PC-3 (cell line): ENCODE results near the gene DNAH14. TPM values are rescaled to one million over a fixed set of nuclear protein-coding genes. Genes with fewer than 3 reads are reported as not detected.

ENCODE experiments used
- ATAC-seq: fragments of 200-7000 bp; cut with Tn5 transposase; 2 replicates; pipeline ENCODE4 v1.9.1; 2020; ENCODE audit warnings: mild to moderate bottlenecking, moderate library complexity
- BruUV-seq: library from RNA; stranded (reverse); fragments of 400-500 nt; replicated peaks from 2 replicates; lab custom pipeline; 2021; lab: Mats Ljungman, UMichigan
- CTCF ChIA-PET: fragments of 300-600 bp; sonication (Branson Sonifier 250); formaldehyde crosslinking; loops from one replicate; lab custom pipeline; 2022; ENCODE audit warnings: antibody characterized with exemption; lab: Charles Lee
- POLR2A ChIA-PET: fragments of 300-600 bp; sonication (Branson Sonifier 250); formaldehyde crosslinking; loops from one replicate; lab custom pipeline; 2022; ENCODE audit warnings: antibody characterized with exemption; ENCODE audit not compliant: unreplicated experiment; lab: Charles Lee
- DNase-seq: peaks from one replicate; pipeline ENCODE4 v3.0.0-alpha.2; 2015
- H2AFZ ChIP-seq: fragments of 300-600 bp; sonication (generic); 2 replicates; pipeline ENCODE4 v1.6.0; 2016; ENCODE audit warnings: antibody characterized with exemption, low read length
- H3F3A ChIP-seq: fragments of 300-600 bp; sonication (generic); one replicate; pipeline ENCODE4 v1.6.0; 2017; ENCODE audit warnings: antibody characterized with exemption, low read length, control low read depth, mild to moderate bottlenecking; ENCODE audit not compliant: unreplicated experiment
- H3K27ac ChIP-seq: fragments of 300-600 bp; sonication (generic); 2 replicates; pipeline ENCODE4 v1.5.1; 2016; ENCODE audit warnings: mild to moderate bottlenecking, low read length
- H3K27me3 ChIP-seq: fragments of 300-600 bp; sonication (generic); 2 replicates; pipeline ENCODE4 v1.6.1; 2016; ENCODE audit warnings: low read length, mixed read lengths
- H3K36me3 ChIP-seq: fragments of 300-600 bp; sonication (generic); 2 replicates; pipeline ENCODE4 v1.6.1; 2016; ENCODE audit warnings: low read depth, mixed run types, low read length, mixed read lengths
- H3K4me1 ChIP-seq: fragments of 300-600 bp; sonication (generic); 2 replicates; pipeline ENCODE4 v1.5.1; 2016; ENCODE audit warnings: low read length; ENCODE audit not compliant: insufficient read depth
- H3K4me2 ChIP-seq: fragments of 300-600 bp; sonication (generic); 2 replicates; pipeline ENCODE4 v1.6.0; 2016; ENCODE audit warnings: low read length
- H3K4me3 ChIP-seq: fragments of 300-600 bp; sonication (generic); 2 replicates; pipeline ENCODE4 v1.5.1; 2016; ENCODE audit warnings: mild to moderate bottlenecking, low read length, mixed read lengths
- H3K79me2 ChIP-seq: fragments of 300-600 bp; sonication (generic); 2 replicates; pipeline ENCODE4 v1.6.1; 2017; ENCODE audit warnings: low read length, mixed read lengths
- H3K9ac ChIP-seq: fragments of 300-600 bp; sonication (generic); 2 replicates; pipeline ENCODE4 v1.6.0; 2016; ENCODE audit warnings: mild to moderate bottlenecking, low read length
- H3K9me2 ChIP-seq: fragments of 300-600 bp; sonication (generic); replicated peaks from 2 replicates; pipeline ENCODE4 v1.6.1; 2016; ENCODE audit warnings: mixed run types, low read length, mixed read lengths
- H3K9me3 ChIP-seq: fragments of 300-600 bp; sonication (generic); 2 replicates; pipeline ENCODE4 v1.6.1; 2016; ENCODE audit warnings: low read length, mixed read lengths
- H4K20me1 ChIP-seq: fragments of 300-600 bp; sonication (generic); 2 replicates; pipeline ENCODE4 v1.6.1; 2016; ENCODE audit warnings: low read length, mixed read lengths
- CTCF ChIP-seq: fragments of 300-600 bp; sonication (generic); conservative IDR thresholded peaks from 2 replicates; pipeline ENCODE4 v1.5.1; 2017; ENCODE audit warnings: antibody characterized with exemption, low read depth, mild to moderate bottlenecking, low read length
- EZH2 ChIP-seq: fragments of 300-600 bp; sonication (generic); IDR thresholded peaks from one replicate; pipeline ENCODE4 v1.6.1; 2017; ENCODE audit warnings: antibody characterized with exemption, mild to moderate bottlenecking, low read length; ENCODE audit not compliant: unreplicated experiment
- EZH2phosphoT487 ChIP-seq: fragments of 300-600 bp; sonication (generic); IDR thresholded peaks from 2 replicates; pipeline ENCODE4 v1.6.1; 2018; ENCODE audit warnings: mild to moderate bottlenecking, antibody characterized with exemption, low read length, borderline replicate concordance
- intact Hi-C: fragments of 100-400 bp; cut with micrococcal nuclease; formaldehyde crosslinking; loops from 2 replicates; pipeline ENCODE4 v1.9.0; 2023
- total RNA-seq: library from RNA; depleted of rRNA; stranded (reverse); fragments of >200 nt; gene quantifications from 2 replicates; pipeline ENCODE4 v1.2.3, GENCODE V29; 2014

Gene DNAH14
- total RNA-seq, 1 experiment from 2014 or later = 42.8 TPM

- ATAC-seq = no peak
- Histone ChIP-seq H3K27ac (no peak overlapping the region), H3K36me3 (peaks cover 30% of the 10 kb centered on the region; the same call in 1 of the 2 replicates), H4K20me1 (peaks cover 42% of the 10 kb centered on the region), H3K9me3 (no peaks in the 10 kb centered on the region), H3K79me2 (peaks cover 63% of the 10 kb centered on the region), H2AFZ (no peak overlapping the region), H3K4me1 (peaks cover 55% of the 10 kb centered on the region), H3K4me3 (no peak overlapping the region), H3F3A (no peaks in the 10 kb centered on the region), H3K4me2 (no peak overlapping the region), H3K9ac (no peak overlapping the region), H3K9me2 (no peaks in the 10 kb centered on the region), H3K27me3 (no peaks in the 10 kb centered on the region)
- intact Hi-C loops = no loop called here
- CTCF ChIA-PET = no interaction called here
- TF ChIP-seq CTCF (no peak), EZH2phosphoT487 (no peak), EZH2 (no peak)
- no peak for DNase-seq
- POLR2A ChIA-PET = no interaction called here
- no TSS peak for BruUV-seq
These were observed 492.6 kb downstream of the DNAH14 start for GRCh38 chr1:225422031-225422605.

GRCh38 chr1:225422795-225423517 is 493.5 kb downstream of the DNAH14 start:
- Histone ChIP-seq H4K20me1 (peaks cover 42% of the 10 kb centered on the region), H3K79me2 (peaks cover 70% of the 10 kb centered on the region), H3K4me3 (peak overlapping the region; percentile 7; the same call in 1 of the 2 replicates), H3K4me2 (peak overlapping the region; percentile 92), H3K9me3 (no peaks in the 10 kb centered on the region), H3K36me3 (peaks cover 22% of the 10 kb centered on the region; the same call in 1 of the 2 replicates), H3K4me1 (peaks cover 51% of the 10 kb centered on the region), H3K9me2 (no peaks in the 10 kb centered on the region), H3F3A (no peaks in the 10 kb centered on the region), H2AFZ (no peak overlapping the region), H3K9ac (no peak overlapping the region), H3K27me3 (no peaks in the 10 kb centered on the region), H3K27ac (peak overlapping the region; percentile 14)
- no TSS peak for BruUV-seq
- CTCF ChIA-PET = no interaction called here
- TF ChIP-seq CTCF (no peak), EZH2phosphoT487 (no peak), EZH2 (no peak)
- ATAC-seq = peak; percentile 22
- DNase-seq = peak; percentile 57
- intact Hi-C loops = no loop called here
- POLR2A ChIA-PET = no interaction called here

- no peak overlapping the region for H3K9ac ChIP-seq
- H3K27ac ChIP-seq = peak overlapping the region; percentile 14
- H3K9me2 ChIP-seq = no peaks in the 10 kb centered on the region
- DNase-seq (peak; percentile 16), ATAC-seq (no peak)
- H2AFZ ChIP-seq = no peak overlapping the region
- peak overlapping the region; percentile 7; the same call in 1 of the 2 replicates for H3K4me3 ChIP-seq
- H3K79me2 ChIP-seq = peaks cover 70% of the 10 kb centered on the region
- H3K4me1 ChIP-seq = peaks cover 47% of the 10 kb centered on the region
- peak overlapping the region; percentile 92 for H3K4me2 ChIP-seq
- TF ChIP-seq EZH2phosphoT487 (no peak), CTCF (no peak), EZH2 (no peak)
- peaks cover 42% of the 10 kb centered on the region for H4K20me1 ChIP-seq
- no peaks in the 10 kb centered on the region for H3K9me3 ChIP-seq
- ChIA-PET POLR2A (no interaction called here), CTCF (no interaction called here)
- no peaks in the 10 kb centered on the region for H3F3A ChIP-seq
- H3K27me3 ChIP-seq = no peaks in the 10 kb centered on the region
- H3K36me3 ChIP-seq = peaks cover 22% of the 10 kb centered on the region; the same call in 1 of the 2 replicates
- intact Hi-C loops = no loop called here
- no TSS peak for BruUV-seq
These were observed 494.0 kb downstream of the DNAH14 start for GRCh38 chr1:225423518-225423855.
